Measurements from ENCODE around the gene MET. TPM values are rescaled to one million over a fixed set of nuclear protein-coding genes. Genes with fewer than 3 reads are reported as not detected.

Gene MET
- total RNA-seq, 2 experiments from 2014 or later: 0.26 to 0.40 TPM

DNA sequence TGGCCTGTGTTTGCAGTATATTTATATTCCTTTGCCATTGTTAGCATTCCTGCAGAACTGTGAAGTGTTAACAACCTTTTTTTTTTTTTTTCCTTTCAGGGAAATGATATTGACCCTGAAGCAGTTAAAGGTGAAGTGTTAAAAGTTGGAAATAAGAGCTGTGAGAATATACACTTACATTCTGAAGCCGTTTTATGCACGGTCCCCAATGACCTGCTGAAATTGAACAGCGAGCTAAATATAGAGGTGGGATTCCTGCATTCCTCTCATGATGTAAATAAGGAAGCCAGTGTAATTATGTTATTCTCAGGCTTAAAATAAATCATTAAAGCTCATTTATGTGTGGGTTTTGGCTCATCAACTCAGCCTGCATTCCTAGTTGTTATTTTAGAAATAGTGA lies 97.5 kb downstream of the MET start:
- no peak for DNase-seq
- CTCF ChIA-PET: no interaction called here
- ATAC-seq: no peak
- Mint-ChIP-seq H3K4me1 (no peaks in the 10 kb centered on the region), H3K27me3 (peaks cover 20% of the 10 kb centered on the region), H3K36me3 (no peaks in the 10 kb centered on the region), H3K27ac (no peak overlapping the region), H3K4me3 (no peak overlapping the region), H3K9me3 (ENCODE audit: low read depth) (no peaks in the 10 kb centered on the region)

DNA sequence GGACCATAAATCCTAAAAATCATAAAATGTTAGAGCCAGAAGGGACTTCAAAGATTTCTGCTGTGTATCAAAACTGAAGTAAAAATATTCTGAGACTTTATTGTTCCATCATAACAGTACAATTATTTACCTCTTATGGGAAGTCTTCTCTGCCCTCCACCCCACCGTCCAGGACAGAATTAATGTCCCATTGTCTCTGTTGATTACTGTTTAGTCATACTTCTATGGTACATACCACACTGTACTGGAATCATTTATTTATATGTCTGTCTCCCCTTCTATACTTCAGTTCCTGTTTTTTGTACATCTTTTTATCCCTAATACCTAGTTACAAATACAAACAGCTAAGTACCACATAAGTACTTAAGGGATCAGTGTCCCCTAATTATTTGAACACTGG lies 98.9 kb downstream of the MET start:
- Mint-ChIP-seq H3K36me3 (no peaks in the 10 kb centered on the region), H3K27ac (no peak overlapping the region), H3K4me1 (no peaks in the 10 kb centered on the region), H3K4me3 (no peak overlapping the region), H3K9me3 (ENCODE audit: low read depth) (no peaks in the 10 kb centered on the region), H3K27me3 (peaks cover 22% of the 10 kb centered on the region)
- CTCF ChIA-PET: no interaction called here
- DNase-seq (no peak), ATAC-seq (no peak)

DNA sequence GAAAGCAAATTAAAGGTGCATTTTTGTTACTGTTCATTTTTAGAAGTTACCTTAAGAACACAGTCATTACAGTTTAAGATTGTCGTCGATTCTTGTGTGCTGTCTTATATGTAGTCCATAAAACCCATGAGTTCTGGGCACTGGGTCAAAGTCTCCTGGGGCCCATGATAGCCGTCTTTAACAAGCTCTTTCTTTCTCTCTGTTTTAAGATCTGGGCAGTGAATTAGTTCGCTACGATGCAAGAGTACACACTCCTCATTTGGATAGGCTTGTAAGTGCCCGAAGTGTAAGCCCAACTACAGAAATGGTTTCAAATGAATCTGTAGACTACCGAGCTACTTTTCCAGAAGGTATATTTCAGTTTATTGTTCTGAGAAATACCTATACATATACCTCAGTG lies 99.6 kb downstream of the MET start:
- H3K36me3 Mint-ChIP-seq: no peaks in the 10 kb centered on the region

DNA sequence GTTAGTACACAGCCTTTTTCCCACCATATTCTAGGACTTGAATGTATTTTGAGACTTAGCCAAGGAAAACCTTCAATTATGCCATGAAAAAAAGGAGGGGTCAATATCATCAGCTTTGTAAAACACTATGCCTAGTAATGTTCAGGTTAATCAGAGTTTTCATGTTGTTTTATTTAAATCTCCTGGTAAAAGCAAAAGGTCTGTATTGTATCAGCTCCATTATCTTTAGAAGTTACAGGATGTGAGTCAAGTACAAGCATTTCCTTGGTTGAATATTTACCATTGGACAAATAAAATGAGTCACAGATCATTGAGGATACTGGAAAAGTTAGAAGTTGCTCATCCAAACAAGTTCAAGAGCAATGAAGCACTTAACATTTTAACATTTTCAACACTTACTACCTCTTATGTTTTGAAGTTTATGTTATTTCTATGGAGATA lies 100.4 kb downstream of the MET start:
- ATAC-seq (no peak), DNase-seq (no peak)
- H3K4me1 Mint-ChIP-seq: no peaks in the 10 kb centered on the region
- no peaks in the 10 kb centered on the region for H3K36me3 Mint-ChIP-seq
- no peak overlapping the region for H3K27ac Mint-ChIP-seq
- no peaks in the 10 kb centered on the region for H3K9me3 Mint-ChIP-seq (ENCODE audit: low read depth)
- peaks cover 22% of the 10 kb centered on the region for H3K27me3 Mint-ChIP-seq
- H3K4me3 Mint-ChIP-seq: no peak overlapping the region
- CTCF ChIA-PET: interaction anchor here (0.9 kb wide), 1 partner anchor 9 kb away, joined by 3 read pairs; no protein-coding TSS in a partner anchor

More for the DNA sequence above, 99.6 kb downstream of the MET start:
- Mint-ChIP-seq H3K4me3 (no peak overlapping the region), H3K9me3 (ENCODE audit: low read depth) (no peaks in the 10 kb centered on the region), H3K27me3 (peaks cover 22% of the 10 kb centered on the region), H3K27ac (no peak overlapping the region), H3K4me1 (no peaks in the 10 kb centered on the region)
- DNase-seq (no peak), ATAC-seq (no peak)
- CTCF ChIA-PET: interaction anchor here (0.7 kb wide), 1 partner anchor 36 kb away, joined by 3 read pairs; no protein-coding TSS in a partner anchor

DNA sequence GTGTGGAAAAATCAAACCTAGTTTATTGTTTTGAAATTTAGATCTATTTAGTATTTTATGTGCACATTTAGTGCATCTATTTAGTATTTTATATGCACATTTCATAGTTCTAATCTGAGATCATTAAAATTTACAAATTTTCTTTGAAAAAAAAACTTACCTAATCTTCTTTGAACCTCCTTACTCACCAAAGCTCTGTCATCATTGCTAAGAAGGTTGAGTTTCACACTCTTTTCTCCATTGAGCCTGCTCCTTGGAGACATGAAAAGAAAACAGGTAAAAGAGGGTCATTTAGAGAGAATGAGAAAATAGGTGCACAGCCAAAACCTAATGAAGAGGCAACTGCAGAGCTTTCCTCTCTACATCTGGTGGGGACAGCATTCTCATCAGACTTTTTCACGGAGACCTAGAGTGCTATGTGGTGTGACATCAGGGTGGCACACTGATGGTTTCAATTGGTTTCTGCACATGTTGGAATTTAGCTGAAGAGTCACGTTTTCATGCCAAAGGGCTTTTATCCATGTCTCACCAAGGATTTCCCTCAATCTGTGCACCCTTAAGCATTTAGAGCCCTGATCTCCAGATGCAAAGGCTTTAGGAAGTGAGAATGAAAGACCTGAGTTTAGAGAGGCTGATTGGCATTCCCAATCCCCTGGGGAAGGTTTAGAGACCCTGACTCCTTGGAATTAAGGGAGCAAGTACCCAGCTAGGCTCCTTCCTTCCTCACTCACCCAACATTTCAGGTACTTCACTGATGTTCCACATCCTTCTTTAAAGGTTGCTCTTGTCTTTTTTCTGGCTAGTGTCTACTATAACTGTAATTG lies 101.1 kb downstream of the MET start:
- Mint-ChIP-seq H3K27me3 (peaks cover 22% of the 10 kb centered on the region), H3K9me3 (ENCODE audit: low read depth) (no peaks in the 10 kb centered on the region), H3K36me3 (no peaks in the 10 kb centered on the region), H3K4me1 (no peaks in the 10 kb centered on the region), H3K27ac (no peak overlapping the region), H3K4me3 (no peak overlapping the region)
- DNase-seq: no peak
- ATAC-seq: no peak
- CTCF ChIA-PET: interaction anchor here (0.9 kb wide), 1 partner anchor 10 kb away, joined by 3 read pairs; no protein-coding TSS in a partner anchor

DNA sequence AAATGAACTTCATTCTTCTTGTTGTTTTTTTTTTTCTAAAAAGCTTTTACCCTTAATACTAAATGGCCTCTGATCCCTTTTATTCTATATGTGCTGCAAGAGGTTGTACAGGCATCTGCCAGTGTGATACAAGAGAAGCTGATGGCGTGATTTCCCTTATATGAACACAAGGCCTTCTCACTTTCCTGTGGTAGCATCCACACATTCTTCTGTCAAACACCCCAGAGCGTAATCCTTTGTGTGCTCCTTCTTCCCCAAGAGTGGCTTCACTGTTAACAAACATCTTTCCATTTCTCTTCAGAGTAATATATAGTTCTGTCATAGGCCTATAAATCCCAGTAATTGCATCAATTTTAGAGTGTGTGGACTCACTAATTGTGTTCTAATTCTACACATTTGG lies 104.0 kb downstream of the MET start:
- no peak for ATAC-seq
- CTCF ChIA-PET: no interaction called here
- Mint-ChIP-seq H3K4me1 (no peaks in the 10 kb centered on the region), H3K27me3 (peaks cover 15% of the 10 kb centered on the region), H3K9me3 (ENCODE audit: low read depth) (no peaks in the 10 kb centered on the region), H3K4me3 (no peak overlapping the region), H3K27ac (no peak overlapping the region), H3K36me3 (no peaks in the 10 kb centered on the region)
- DNase-seq: no peak

DNA sequence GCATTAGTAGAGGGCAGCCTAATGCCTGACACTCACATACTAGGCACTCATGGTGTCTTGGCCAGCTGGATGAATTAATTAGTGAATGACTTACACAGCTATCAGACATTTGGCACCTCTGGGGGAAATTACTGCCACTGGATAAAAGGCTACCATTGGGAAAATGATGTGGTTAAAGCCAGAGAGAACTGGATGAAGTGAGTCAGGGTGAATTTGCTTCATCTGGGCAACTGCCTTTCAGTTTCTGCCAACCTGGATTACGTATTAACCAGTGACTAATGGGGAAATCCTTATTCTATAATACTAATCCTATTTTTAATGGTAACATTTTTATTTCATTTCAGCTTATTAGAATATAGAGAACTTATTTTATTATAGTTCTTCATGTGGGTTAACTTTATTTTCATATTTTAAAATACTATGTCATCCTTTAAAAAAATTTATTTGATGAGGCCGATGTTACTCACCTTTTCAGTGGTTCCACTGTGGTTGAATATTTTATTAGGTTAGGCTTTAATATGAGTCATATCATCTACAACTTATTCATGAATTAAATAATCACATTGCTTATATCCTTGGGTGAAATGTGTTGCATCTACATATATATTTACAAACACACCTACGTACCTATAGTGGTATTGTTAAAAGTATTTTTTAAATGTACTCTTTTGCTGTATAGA lies 104.8 kb downstream of the MET start:
- peaks cover 12% of the 10 kb centered on the region for H3K27me3 Mint-ChIP-seq
- no peak overlapping the region for H3K4me3 Mint-ChIP-seq
- no peaks in the 10 kb centered on the region for H3K36me3 Mint-ChIP-seq
- H3K9me3 Mint-ChIP-seq (ENCODE audit: low read depth): no peaks in the 10 kb centered on the region
- H3K27ac Mint-ChIP-seq: no peak overlapping the region
- DNase-seq (no peak), ATAC-seq (no peak)
- CTCF ChIA-PET: no interaction called here
- H3K4me1 Mint-ChIP-seq: no peaks in the 10 kb centered on the region

DNA sequence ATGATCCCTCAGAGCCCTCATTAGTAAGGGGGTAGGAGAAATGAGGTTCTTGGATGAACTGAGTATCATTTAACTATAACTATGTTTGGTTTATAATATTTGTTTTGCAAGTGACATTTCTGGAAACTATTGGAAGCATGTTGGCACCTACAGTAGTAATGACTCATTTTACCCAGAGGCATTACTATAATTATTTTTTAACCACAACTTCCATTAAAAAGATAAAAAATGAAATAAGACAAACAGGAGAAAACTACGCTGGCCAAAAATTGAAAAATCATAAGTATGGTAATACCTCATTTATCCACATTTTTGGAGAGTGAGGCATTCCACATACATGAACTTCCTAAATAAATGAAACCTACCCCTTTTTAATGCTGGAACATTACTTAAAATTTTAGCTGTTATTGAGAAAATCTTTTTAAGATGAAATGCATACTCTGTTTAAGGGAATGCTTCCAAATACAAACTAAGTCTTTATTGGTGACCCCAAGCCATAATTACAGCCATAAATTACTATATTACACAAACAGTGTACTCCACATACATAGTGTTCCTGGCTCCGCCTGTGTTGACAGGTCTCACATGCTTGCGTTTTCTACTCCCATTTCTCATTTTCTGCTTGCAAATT lies 105.8 kb downstream of the MET start:
- CTCF ChIA-PET: no interaction called here
- DNase-seq (no peak), ATAC-seq (no peak)
- no peaks in the 10 kb centered on the region for H3K9me3 Mint-ChIP-seq (ENCODE audit: low read depth)
- no peak overlapping the region for H3K27ac Mint-ChIP-seq
- H3K4me3 Mint-ChIP-seq: no peak overlapping the region
- H3K36me3 Mint-ChIP-seq: no peaks in the 10 kb centered on the region
- H3K4me1 Mint-ChIP-seq: no peaks in the 10 kb centered on the region
- H3K27me3 Mint-ChIP-seq: peaks cover 10% of the 10 kb centered on the region

DNA sequence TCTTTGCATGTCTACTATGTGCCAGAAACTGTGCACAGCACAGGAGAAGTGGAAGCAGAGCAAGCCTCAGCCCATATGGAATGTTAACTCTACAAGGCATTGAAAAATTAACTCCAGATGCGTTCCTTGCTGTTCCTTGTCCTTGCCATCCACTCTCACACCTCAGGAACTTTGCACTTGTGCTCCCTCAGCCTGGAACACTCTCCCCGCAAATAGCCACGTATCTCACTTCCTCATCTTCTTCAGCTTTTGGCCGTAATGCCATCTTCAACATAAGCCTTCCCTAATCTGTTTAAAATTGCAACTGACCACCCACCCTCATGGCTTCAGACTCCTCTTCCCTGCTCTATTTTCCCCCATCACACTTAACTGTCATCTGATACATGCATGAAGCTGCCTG lies 107.2 kb downstream of the MET start:
- no peak for DNase-seq
- Mint-ChIP-seq H3K4me3 (no peak overlapping the region), H3K27ac (no peak overlapping the region), H3K36me3 (no peaks in the 10 kb centered on the region), H3K9me3 (ENCODE audit: low read depth) (no peaks in the 10 kb centered on the region), H3K4me1 (no peaks in the 10 kb centered on the region), H3K27me3 (peaks cover 2% of the 10 kb centered on the region)
- CTCF ChIA-PET: no interaction called here
- ATAC-seq: no peak

DNA sequence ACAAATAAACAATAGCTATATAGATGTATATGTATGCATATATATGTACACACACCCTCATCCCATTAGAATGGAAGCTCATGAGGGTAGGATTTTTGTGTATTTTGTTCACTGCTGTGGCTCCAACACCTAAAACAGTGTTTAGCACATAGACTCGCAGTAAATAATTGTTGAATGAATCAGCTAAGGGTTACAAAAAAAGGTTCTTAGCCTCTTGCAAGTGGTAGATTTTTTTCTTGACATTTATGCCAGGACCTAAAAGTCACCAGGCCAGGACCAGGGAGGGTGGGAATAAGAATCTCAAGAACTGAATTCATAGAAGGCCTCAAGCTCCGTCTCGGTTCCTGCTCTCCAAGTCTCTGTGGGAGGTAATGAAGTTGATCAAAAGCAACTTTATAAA lies 107.9 kb downstream of the MET start:
- ATAC-seq (no peak), DNase-seq (no peak)
- no peak overlapping the region for H3K27ac Mint-ChIP-seq
- no peaks in the 10 kb centered on the region for H3K9me3 Mint-ChIP-seq (ENCODE audit: low read depth)
- CTCF ChIA-PET: no interaction called here
- H3K4me3 Mint-ChIP-seq: no peak overlapping the region
- no peaks in the 10 kb centered on the region for H3K36me3 Mint-ChIP-seq
- no peaks in the 10 kb centered on the region for H3K4me1 Mint-ChIP-seq
- no peaks in the 10 kb centered on the region for H3K27me3 Mint-ChIP-seq

DNA sequence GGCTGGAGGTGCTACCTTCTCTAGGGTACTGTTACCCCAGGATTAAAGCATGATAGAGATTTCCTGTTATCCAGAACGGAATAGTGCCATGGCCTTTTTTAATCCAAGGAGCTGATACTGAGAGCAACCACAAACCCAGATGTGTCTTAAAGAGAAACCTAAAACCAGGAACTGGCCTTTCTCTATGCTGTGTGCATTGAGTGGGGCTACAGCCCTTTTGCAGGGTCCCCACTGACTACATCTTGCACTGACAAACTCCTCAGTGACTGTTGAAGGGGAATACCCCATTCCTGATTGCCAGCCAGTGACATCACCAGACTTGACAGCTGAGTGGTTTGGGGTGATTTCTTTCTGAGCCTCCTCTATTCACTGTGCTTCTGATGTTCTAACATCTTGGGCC lies 108.5 kb downstream of the MET start:
- no peak overlapping the region for H3K4me3 Mint-ChIP-seq
- H3K27me3 Mint-ChIP-seq: no peaks in the 10 kb centered on the region
- H3K36me3 Mint-ChIP-seq: no peaks in the 10 kb centered on the region
- DNase-seq (no peak), ATAC-seq (no peak)
- H3K9me3 Mint-ChIP-seq (ENCODE audit: low read depth): no peaks in the 10 kb centered on the region
- H3K27ac Mint-ChIP-seq: no peak overlapping the region
- CTCF ChIA-PET: interaction anchor here (1.2 kb wide), 1 partner anchor 11 kb away, joined by 3 read pairs; no protein-coding TSS in a partner anchor
- no peaks in the 10 kb centered on the region for H3K4me1 Mint-ChIP-seq

DNA sequence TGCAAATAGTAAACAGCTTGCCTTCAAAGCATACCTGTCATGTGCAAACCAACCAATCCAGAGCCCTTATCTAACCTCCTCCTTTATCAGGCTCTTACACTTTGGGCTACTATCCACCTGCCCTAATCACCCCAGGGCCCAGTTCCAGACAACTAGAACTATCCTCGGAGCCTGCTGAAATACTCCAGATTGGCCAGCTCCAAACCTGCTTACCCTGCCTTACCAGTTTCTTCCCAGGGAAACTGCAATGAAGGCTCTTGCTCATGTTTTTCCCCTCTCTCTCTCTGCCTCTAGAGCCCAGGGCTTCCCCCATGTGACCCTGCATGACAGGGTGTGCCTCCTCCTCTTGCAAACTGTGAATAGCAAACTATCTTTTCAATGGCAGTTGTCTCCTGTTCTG lies 109.0 kb downstream of the MET start:
- CTCF ChIA-PET: interaction anchor here (1.2 kb wide), 1 partner anchor 10 kb away, joined by 3 read pairs; no protein-coding TSS in a partner anchor
- DNase-seq (no peak), ATAC-seq (no peak)
- no peak overlapping the region for H3K4me3 Mint-ChIP-seq
- H3K36me3 Mint-ChIP-seq: no peaks in the 10 kb centered on the region
- H3K27me3 Mint-ChIP-seq: no peaks in the 10 kb centered on the region
- no peaks in the 10 kb centered on the region for H3K9me3 Mint-ChIP-seq (ENCODE audit: low read depth)
- H3K27ac Mint-ChIP-seq: no peak overlapping the region
- H3K4me1 Mint-ChIP-seq: no peaks in the 10 kb centered on the region

DNA sequence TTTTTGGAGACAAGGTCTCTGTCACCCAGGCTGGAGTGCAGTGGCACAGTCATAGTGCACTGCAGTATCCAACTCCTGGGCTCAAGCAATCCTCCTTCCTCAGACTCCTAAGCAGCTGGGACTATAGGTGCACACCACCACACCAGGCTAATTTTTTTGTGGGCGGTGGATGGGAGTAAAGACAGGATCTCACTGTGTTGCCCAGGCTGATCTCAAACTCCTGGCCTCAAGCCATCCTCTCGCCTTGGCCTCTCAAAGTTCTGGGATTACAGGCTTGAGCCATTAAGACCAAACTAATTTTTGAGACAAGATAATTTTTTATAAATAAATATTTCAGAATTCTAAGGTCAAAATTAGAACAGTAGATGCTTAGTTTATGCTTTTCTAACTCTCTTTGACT lies 109.6 kb downstream of the MET start:
- H3K27ac Mint-ChIP-seq: no peak overlapping the region

More for the DNA sequence above, 109.6 kb downstream of the MET start:
- Mint-ChIP-seq H3K4me3 (no peak overlapping the region), H3K9me3 (ENCODE audit: low read depth) (no peaks in the 10 kb centered on the region), H3K27me3 (no peaks in the 10 kb centered on the region), H3K4me1 (no peaks in the 10 kb centered on the region), H3K36me3 (no peaks in the 10 kb centered on the region)
- CTCF ChIA-PET: interaction anchor here (1.2 kb wide), 1 partner anchor 10 kb away, joined by 3 read pairs; no protein-coding TSS in a partner anchor
- ATAC-seq (no peak), DNase-seq (no peak)
